SK-N-SH (cell line): ENCODE data around the gene ZNF446. TPM values are rescaled to one million over a fixed set of nuclear protein-coding genes. Genes with fewer than 3 reads are reported as not detected.
A peak's percentile ranks its signal among the peaks of the same experiment; 100 is the strongest.

Experiments used
- CTCF ChIA-PET: fragments of 300-600, 350-600 bp; formaldehyde crosslinking; extraction: SDS; loops from one replicate; lab custom pipeline; 2021; lab: Yijun Ruan, JAX
- POLR2A ChIA-PET: fragments of 350-600 bp; sonication (Branson Sonifier 250); formaldehyde crosslinking; extraction: SDS; loops from one replicate; lab custom pipeline; 2020; ENCODE audit warnings: antibody characterized with exemption, inconsistent platforms; lab: Yijun Ruan, JAX
- DNase-seq: peaks from one replicate; pipeline ENCODE4 v3.0.0; 2012
- H2AFZ ChIP-seq: fragments of 200-600 bp; sonication (generic); 2 replicates; pipeline ENCODE4 v1.8.1; 2016; ENCODE audit warnings: antibody characterized with exemption, mild to moderate bottlenecking, low read depth
- H3F3A ChIP-seq: fragments of 200-600 bp; sonication (generic); replicated peaks from 2 replicates; pipeline ENCODE3; 2016; ENCODE audit warnings: antibody characterized with exemption, mild to moderate bottlenecking; ENCODE audit not compliant: insufficient read depth
- H3K27ac ChIP-seq, 2 experiments: fragments of 200-500 bp in 1 of 2; fragments of 200-600 bp in 1 of 2; sonication (Bioruptor generic) in 1 of 2; sonication (generic), shearing (Covaris generic) in 1 of 2; 2 replicates each; pipeline versions ENCODE4 v1.5.1 to v1.6.1; 2014 to 2016; ENCODE audit warnings: low read depth in 2 of 2, inconsistent platforms in 1 of 2, low read length in 1 of 2, mild to moderate bottlenecking in 1 of 2, mixed read lengths in 1 of 2
- H3K27me3 ChIP-seq: fragments of 200-600 bp; sonication (generic), shearing (Covaris generic); 2 replicates; pipeline ENCODE4 v1.6.1; 2016; ENCODE audit warnings: mixed run types; ENCODE audit not compliant: insufficient read depth
- H3K36me3 ChIP-seq, 2 experiments: fragments of 200-500 bp in 1 of 2; fragments of 200-600 bp in 1 of 2; sonication (Bioruptor generic) in 1 of 2; sonication (generic) in 1 of 2; replicated peaks in 1 of 2; 2 replicates each; pipeline versions ENCODE3 to v1.5.1; 2014 to 2016; ENCODE audit warnings: low read length in 1 of 2, mild to moderate bottlenecking in 1 of 2; ENCODE audit not compliant: insufficient read depth in 2 of 2, control insufficient read depth in 1 of 2
- H3K4me1 ChIP-seq, 2 experiments: fragments of 200-500 bp in 1 of 2; fragments of 200-600 bp in 1 of 2; sonication (Bioruptor generic) in 1 of 2; sonication (generic), shearing (Covaris generic) in 1 of 2; 2 replicates each; pipeline versions ENCODE4 v1.5.1 to v1.6.1; 2014 to 2016; ENCODE audit warnings: low read depth in 1 of 2, low read length in 1 of 2, mixed run types in 1 of 2; ENCODE audit not compliant: insufficient read depth in 2 of 2, control insufficient read depth in 1 of 2
- H3K4me2 ChIP-seq: fragments of 200-600 bp; sonication (generic), shearing (Covaris generic); 2 replicates; pipeline ENCODE4 v1.6.1; 2017; ENCODE audit warnings: mixed run types
- H3K4me3 ChIP-seq, 2 experiments: fragments of 200-500 bp in 1 of 2; fragments of 200-600 bp in 1 of 2; sonication (Bioruptor generic) in 1 of 2; sonication (generic), shearing (Covaris generic) in 1 of 2; 2 replicates each; pipeline versions ENCODE4 v1.5.1 to v1.8.1; 2014 to 2016; ENCODE audit warnings: low read depth in 2 of 2, inconsistent platforms in 1 of 2, low read length in 1 of 2, mild to moderate bottlenecking in 1 of 2, mixed read lengths in 1 of 2, moderate library complexity in 1 of 2
- H3K79me2 ChIP-seq: fragments of 200-600 bp; sonication (generic); 2 replicates; pipeline ENCODE4 v1.8.1; 2017; ENCODE audit warnings: mild to moderate bottlenecking; ENCODE audit not compliant: insufficient read depth
- H3K9ac ChIP-seq: fragments of 200-600 bp; sonication (generic); 2 replicates; pipeline ENCODE4 v1.6.1; 2017; ENCODE audit warnings: mixed run types
- H3K9me2 ChIP-seq: fragments of 200-600 bp; sonication (generic); 2 replicates; pipeline ENCODE4 v1.6.1; 2017; ENCODE audit warnings: mixed run types
- H3K9me3 ChIP-seq: fragments of 200-600 bp; sonication (generic); 2 replicates; pipeline ENCODE4 v1.6.1; 2017; ENCODE audit warnings: mixed run types, mild to moderate bottlenecking, moderate library complexity
- H4K20me1 ChIP-seq: fragments of 200-600 bp; sonication (generic); 2 replicates; pipeline ENCODE4 v1.6.1; 2017; ENCODE audit warnings: mild to moderate bottlenecking, mixed run types; ENCODE audit not compliant: insufficient read depth
- CHD2 ChIP-seq: fragments of 150-350 bp; IDR thresholded peaks from 2 replicates; pipeline ENCODE4 v1.6.1; 2018; ENCODE audit warnings: low read length; ENCODE audit not compliant: partially characterized antibody
- CTCF ChIP-seq: fragments of 200-600 bp; sonication (generic); IDR thresholded peaks from 2 replicates; pipeline ENCODE4 v1.6.1; 2017; ENCODE audit warnings: antibody characterized with exemption, mild to moderate bottlenecking, moderate library complexity
- EP300 ChIP-seq, 2 experiments: IDR thresholded peaks; 2 replicates each; pipeline versions ENCODE4 v1.4.0 to v1.6.1; 2012; ENCODE audit warnings: borderline replicate concordance in 1 of 2, low read depth in 1 of 2, low read length in 1 of 2
- EZH2phosphoT487 ChIP-seq: fragments of 200-600 bp; sonication (generic); IDR thresholded peaks from 2 replicates; pipeline ENCODE4 v1.6.1; 2017; ENCODE audit warnings: low read depth, mixed run types, mild to moderate bottlenecking, antibody characterized with exemption, moderate library complexity, borderline replicate concordance
- FOXJ3 ChIP-seq: sonication (generic); formaldehyde crosslinking; IDR thresholded peaks from 2 replicates; pipeline ENCODE4 v1.5.1; 2020; ENCODE audit warnings: mild to moderate bottlenecking, missing genetic modification reagents
- FOXM1 ChIP-seq: IDR thresholded peaks from 2 replicates; pipeline ENCODE4 v1.4.0; 2012; ENCODE audit warnings: low read depth, mild to moderate bottlenecking
- GABPA ChIP-seq: IDR thresholded peaks from 2 replicates; pipeline ENCODE4 v1.4.0; 2012; ENCODE audit warnings: low read depth, mild to moderate bottlenecking
- GATA2 ChIP-seq: sonication (generic); formaldehyde crosslinking; IDR thresholded peaks from 2 replicates; pipeline ENCODE4 v1.5.0; 2020; ENCODE audit warnings: mild to moderate bottlenecking, missing genetic modification reagents
- JUND ChIP-seq: IDR thresholded peaks from 2 replicates; pipeline ENCODE4 v1.4.0; 2012
- NFIC ChIP-seq: IDR thresholded peaks from 2 replicates; pipeline ENCODE4 v1.4.0; 2012; ENCODE audit warnings: borderline replicate concordance
- NRF1 ChIP-seq: IDR thresholded peaks from 2 replicates; pipeline ENCODE4 v1.6.1; 2012; ENCODE audit warnings: low read depth, mild to moderate bottlenecking, low read length
- PBX3 ChIP-seq: IDR thresholded peaks from 2 replicates; pipeline ENCODE4; 2012
- POLR2AphosphoS5 ChIP-seq: IDR thresholded peaks from 2 replicates; pipeline ENCODE4 v1.6.1; 2012; ENCODE audit warnings: low read depth, low read length
- RCOR1 ChIP-seq: fragments of 150-350 bp; IDR thresholded peaks from 2 replicates; pipeline ENCODE4 v1.6.1; 2017; ENCODE audit warnings: antibody characterized with exemption, low read length
- RFX5 ChIP-seq: IDR thresholded peaks from 2 replicates; pipeline ENCODE4 v1.6.1; 2012; ENCODE audit warnings: mild to moderate bottlenecking, improper control_type of control experiment, low read length
- SIN3A ChIP-seq: IDR thresholded peaks from 2 replicates; pipeline ENCODE4 v1.6.1; 2012; ENCODE audit warnings: low read depth, mild to moderate bottlenecking, low read length, moderate library complexity, borderline replicate concordance
- SMC3 ChIP-seq: IDR thresholded peaks from 2 replicates; pipeline ENCODE4 v1.6.1; 2012; ENCODE audit warnings: low read depth, low read length, improper control_type of control experiment
- TAF1 ChIP-seq: IDR thresholded peaks from 2 replicates; pipeline ENCODE4 v1.6.1; 2012; ENCODE audit warnings: low read depth, mild to moderate bottlenecking, low read length, moderate library complexity, borderline replicate concordance
- TEAD4 ChIP-seq: IDR thresholded peaks from 2 replicates; pipeline ENCODE4 v1.4.0; 2012; ENCODE audit warnings: mild to moderate bottlenecking, borderline replicate concordance; ENCODE audit not compliant: insufficient read depth
- USF2 ChIP-seq: fragments of 150-350 bp; IDR thresholded peaks from 2 replicates; pipeline ENCODE4 v1.6.1; 2017; ENCODE audit warnings: antibody characterized with exemption, low read length, low read depth, borderline replicate concordance
- ZBTB33 ChIP-seq: IDR thresholded peaks from 2 replicates; pipeline ENCODE4 v1.4.0; 2012; ENCODE audit warnings: low read depth, borderline replicate concordance
- WGBS: methylation state at CpG from one replicate; pipeline ENCODE4 v1.1.6; 2017; ENCODE audit warnings: low lambda C conversion rate; 5-methylcytosine and 5-hydroxymethylcytosine counted together
- polyA plus RNA-seq, 3 experiments: library from polyadenylated mRNA; depleted of rRNA; stranded (reverse); fragments of >200 nt; gene quantifications; 2 replicates each; pipeline ENCODE4 v1.2.3, GENCODE V29; 2012

Gene ZNF446
- polyA plus RNA-seq, 1 of the 3 experiments (the other 2 are of a cell fraction): 6.9 TPM

GRCh38 chr19:58475714-58476497, at the start of gene ZNF446 (continued):
- peak; percentile 39 for TF ChIP-seq PBX3
- TF ChIP-seq FOXM1: no peak
- no peak for TF ChIP-seq NRF1
- peak; percentile 77 for TF ChIP-seq GABPA
- TF ChIP-seq CTCF: no peak; the same call in 1 of the 2 replicates
- no peak for TF ChIP-seq RFX5
- peak; percentile 6 for TF ChIP-seq CHD2
- peak; percentile 82 for TF ChIP-seq POLR2AphosphoS5
- TF ChIP-seq GATA2 (CRISPR knock-in tag): no peak
- TF ChIP-seq EP300 (IDR thresholded peaks at IDR 0.05; ENCODE audit: borderline replicate concordance in 1 of 2, low read depth in 1 of 2, low read length in 1 of 2): no peak
- no peak for TF ChIP-seq FOXJ3
- TF ChIP-seq NFIC: 0 out of 2 replicates have a peak, but pooled peaks have one; percentile 5
- TF ChIP-seq JUND: no peak

GRCh38 chr19:58428617-58429016, 47.5 kb upstream of the ZNF446 start:
- Histone ChIP-seq H3K9me2 (no peaks in the 10 kb centered on the region), H3K4me1 (no peaks in the 10 kb centered on the region), H3K4me2 (no peak overlapping the region), H2AFZ (no peak overlapping the region), H3K79me2 (no peaks in the 10 kb centered on the region), H3K27me3 (no peaks in the 10 kb centered on the region), H4K20me1 (no peaks in the 10 kb centered on the region), H3K9ac (no peak overlapping the region), H3F3A (no peaks in the 10 kb centered on the region), H3K36me3 (peaks cover 4 to 12% of the 10 kb centered on the region in 2 experiments), H3K27ac (no peak overlapping the region), H3K9me3 (peaks cover 11% of the 10 kb centered on the region; the same call in 1 of the 2 replicates), H3K4me3 (no peak overlapping the region)
- TF ChIP-seq RCOR1 (no peak), EZH2phosphoT487 (no peak), JUND (no peak), ZBTB33 (no peak), POLR2AphosphoS5 (no peak), SMC3 (no peak), TAF1 (no peak), SIN3A (no peak), USF2 (no peak), TEAD4 (no peak)
- 78% methylated on average over 1 of the region's 1 CpG for WGBS
- POLR2A ChIA-PET: no interaction called here
- CTCF ChIA-PET: no interaction called here
- DNase-seq: no peak
